K562 (cell line): ENCODE data around the gene MADD. TPM values are rescaled to one million over a fixed set of nuclear protein-coding genes. Genes with fewer than 3 reads are reported as not detected.

Source experiments
- CBX5 ChIP-seq: IDR thresholded peaks from 2 replicates; pipeline ENCODE4 v1.6.1; 2014; ENCODE audit warnings: low read depth, borderline replicate concordance
- CTCF ChIP-seq, 3 experiments: IDR thresholded peaks in 2 of 3; conservative IDR thresholded peaks in 1 of 3; 2 replicates each; pipeline ENCODE4 v1.5.1; 2011 to 2012; ENCODE audit warnings: low read length in 3 of 3, mild to moderate bottlenecking in 3 of 3, control low read depth in 2 of 3, improper control_type of control experiment in 1 of 3, inconsistent platforms in 1 of 3, low read depth in 1 of 3, mixed read lengths in 1 of 3, moderate library complexity in 1 of 3; ENCODE audit not compliant: insufficient read depth in 2 of 3
- DEAF1 ChIP-seq: fragments of 450-650 bp; formaldehyde crosslinking; IDR thresholded peaks from 2 replicates; pipeline ENCODE4 v1.4.0; 2020; ENCODE audit warnings: mild to moderate bottlenecking, moderate library complexity
- HOXB6 ChIP-seq: fragments of 250-450 bp; sonication (Bioruptor Pico); IDR thresholded peaks from 2 replicates; pipeline ENCODE4 v1.5.1; 2022; ENCODE audit warnings: mild to moderate bottlenecking, borderline replicate concordance
- RAD21 ChIP-seq, 2 experiments: fragments of 250-450 bp in 1 of 2; fragments of 450-650 bp in 1 of 2; sonication (Bioruptor Pico) in 1 of 2; formaldehyde crosslinking in 1 of 2; IDR thresholded peaks in 1 of 2; conservative IDR thresholded peaks in 1 of 2; 2 replicates each; pipeline versions ENCODE4 v1.4.0 to v1.8.0; 2020 to 2022; ENCODE audit warnings: mild to moderate bottlenecking in 2 of 2, moderate library complexity in 1 of 2
- SMC3 ChIP-seq: conservative IDR thresholded peaks from 2 replicates; pipeline ENCODE4 v1.6.1; 2011; ENCODE audit warnings: low read depth, low read length, improper control_type of control experiment; ENCODE audit not compliant: insufficient read depth
- polyA plus RNA-seq, 8 experiments: library from polyadenylated mRNA; depleted of rRNA in 4 of 8; stranded (reverse) in 5 of 8; unstranded in 3 of 8; fragments of >200 nt; fragmentation: Nextera tagmentation in 2 of 8; fragmentation: Illumina TruSeq in 1 of 8; extraction: Ambion mirVana in 2 of 8; extraction: Trizol in 1 of 8; gene quantifications; 2 replicates each; pipeline versions ENCODE4 v1.2.1 to v1.2.3, GENCODE V29; 2011 to 2014; ENCODE audit warnings: inconsistent platforms in 1 of 8, missing spikeins in 1 of 8
- total RNA-seq, 7 experiments: library from RNA; depleted of rRNA in 6 of 7; stranded (reverse); fragments of >200 nt in 6 of 7; fragmentation: Illumina TruSeq in 2 of 7; extraction: Trizol in 2 of 7; gene quantifications; 2 replicates each; pipeline versions ENCODE4 v1.2.1 to v1.2.3, GENCODE V29; 2011 to 2021; ENCODE audit warnings: low replicate concordance in 1 of 7
- TF ChIP-seq, protein P1 (sequence below): fragments of 150-350 bp; IDR thresholded peaks from 2 replicates; pipeline ENCODE4 v1.6.1; 2014; ENCODE audit warnings: low read depth, mild to moderate bottlenecking, low read length, borderline replicate concordance

MADD gene
- total and polyA plus RNA-seq, 9 of the 15 experiments (the other 6 are each of a cell fraction or from before 2014, with no cell fraction given), result 0.68 to 57.6 (median 33.6) TPM

DNA sequence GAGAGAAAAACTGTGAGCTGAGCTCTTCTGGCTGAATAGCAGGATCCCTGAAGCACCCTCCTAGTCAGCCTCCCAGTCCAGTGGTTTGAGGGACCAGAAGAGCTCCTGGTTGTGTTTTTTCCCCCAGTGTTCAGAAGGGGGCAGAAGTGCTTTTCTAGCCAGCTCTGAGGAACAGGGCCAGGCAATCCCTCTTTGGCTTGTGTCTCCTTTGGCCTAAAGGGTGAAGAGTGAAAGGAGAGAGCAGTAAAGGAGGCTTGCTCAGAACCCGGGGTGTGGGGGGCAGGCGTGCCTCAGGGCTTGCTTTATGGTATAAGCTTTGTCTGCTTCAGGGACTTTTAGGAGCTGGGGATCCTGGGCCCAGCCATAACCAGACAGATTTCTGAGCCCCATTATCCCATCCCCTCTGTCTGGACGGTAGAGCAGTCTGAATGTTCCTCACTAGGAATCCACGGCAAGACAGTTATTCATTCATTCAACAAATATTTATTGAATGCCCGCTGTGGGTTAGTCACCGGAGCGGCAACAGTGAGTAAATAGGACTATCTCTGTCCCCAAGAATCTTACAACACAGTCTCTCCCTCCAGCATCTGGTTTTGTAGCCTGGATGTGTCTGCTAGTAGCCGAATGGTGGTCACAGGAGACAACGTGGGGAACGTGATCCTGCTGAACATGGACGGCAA lies 35.8 kb upstream of the MADD start (continued):
- TF ChIP-seq, protein P1, sequence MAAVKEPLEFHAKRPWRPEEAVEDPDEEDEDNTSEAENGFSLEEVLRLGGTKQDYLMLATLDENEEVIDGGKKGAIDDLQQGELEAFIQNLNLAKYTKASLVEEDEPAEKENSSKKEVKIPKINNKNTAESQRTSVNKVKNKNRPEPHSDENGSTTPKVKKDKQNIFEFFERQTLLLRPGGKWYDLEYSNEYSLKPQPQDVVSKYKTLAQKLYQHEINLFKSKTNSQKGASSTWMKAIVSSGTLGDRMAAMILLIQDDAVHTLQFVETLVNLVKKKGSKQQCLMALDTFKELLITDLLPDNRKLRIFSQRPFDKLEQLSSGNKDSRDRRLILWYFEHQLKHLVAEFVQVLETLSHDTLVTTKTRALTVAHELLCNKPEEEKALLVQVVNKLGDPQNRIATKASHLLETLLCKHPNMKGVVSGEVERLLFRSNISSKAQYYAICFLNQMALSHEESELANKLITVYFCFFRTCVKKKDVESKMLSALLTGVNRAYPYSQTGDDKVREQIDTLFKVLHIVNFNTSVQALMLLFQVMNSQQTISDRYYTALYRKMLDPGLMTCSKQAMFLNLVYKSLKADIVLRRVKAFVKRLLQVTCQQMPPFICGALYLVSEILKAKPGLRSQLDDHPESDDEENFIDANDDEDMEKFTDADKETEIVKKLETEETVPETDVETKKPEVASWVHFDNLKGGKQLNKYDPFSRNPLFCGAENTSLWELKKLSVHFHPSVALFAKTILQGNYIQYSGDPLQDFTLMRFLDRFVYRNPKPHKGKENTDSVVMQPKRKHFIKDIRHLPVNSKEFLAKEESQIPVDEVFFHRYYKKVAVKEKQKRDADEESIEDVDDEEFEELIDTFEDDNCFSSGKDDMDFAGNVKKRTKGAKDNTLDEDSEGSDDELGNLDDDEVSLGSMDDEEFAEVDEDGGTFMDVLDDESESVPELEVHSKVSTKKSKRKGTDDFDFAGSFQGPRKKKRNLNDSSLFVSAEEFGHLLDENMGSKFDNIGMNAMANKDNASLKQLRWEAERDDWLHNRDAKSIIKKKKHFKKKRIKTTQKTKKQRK, result no peak
- TF ChIP-seq HOXB6 (CRISPR knock-in tag) (no peak), CTCF (IDR thresholded peaks at IDR 0.05 in 2 of 3, conservative IDR thresholded peaks at IDR 0.05 in 1 of 3; ENCODE audit: insufficient read depth in 2 of 3, low read depth in 1 of 3, low read length in 3 of 3) (peak; percentile 44 to 65 (median 64)), CBX5 (no peak), RAD21 (CRISPR knock-in tag; conservative IDR thresholded peaks at IDR 0.05 in 1 of 2, IDR thresholded peaks at IDR 0.05 in 1 of 2) (peak; percentile 55 to 66), DEAF1 (0 out of 2 replicates have a peak, but pooled peaks have one; percentile 35), SMC3 (0 out of 2 replicates have a peak, but pooled peaks have one; percentile 26)
- TF ChIP-seq, all 486 proteins: peak for 6
